CD4-positive, alpha-beta T cell (primary cell): ENCODE measurements around the gene CFAP157. TPM values are rescaled to one million over a fixed set of nuclear protein-coding genes. Genes with fewer than 3 reads are reported as not detected.

Source experiments
- ATAC-seq: fragments of 200-7000 bp; cut with Tn5 transposase; one replicate; pipeline ENCODE4 v1.10.0; 2022; ENCODE audit warnings: mild to moderate bottlenecking; ENCODE audit not compliant: poor library complexity
- CTCF ChIA-PET: fragments of 350-600 bp; sonication (Branson Sonifier 250); formaldehyde crosslinking; loops from one replicate; lab custom pipeline; 2021; ENCODE audit warnings: antibody characterized with exemption, inconsistent platforms; lab: Charles Lee
- POLR2A ChIA-PET: fragments of 350-600 bp; sonication (Branson Sonifier 250); formaldehyde crosslinking; loops from one replicate; lab custom pipeline; 2021; ENCODE audit warnings: antibody characterized with exemption, inconsistent platforms; lab: Charles Lee
- DNase-seq, 14 experiments: peaks; one replicate each; pipeline ENCODE4 v3.0.0-alpha.2; 2013 to 2020; ENCODE audit warnings: mixed read lengths in 2 of 14
- H3K27ac ChIP-seq, 2 donors: one replicate each; pipeline versions ENCODE4 v1.5.1 to v1.7.0; 2013; ENCODE audit warnings: low read length in 2 of 2, low read depth in 1 of 2, mild to moderate bottlenecking in 1 of 2
- H3K27me3 ChIP-seq, 2 experiments: 1 replicate in 1 of 2; 2 replicates in 1 of 2; pipeline versions ENCODE4 v1.6.1 to v1.7.0; 2013; ENCODE audit warnings: low read length in 2 of 2, control low read depth in 1 of 2, mild to moderate bottlenecking in 1 of 2, moderate library complexity in 1 of 2; ENCODE audit not compliant: insufficient read depth in 2 of 2, control insufficient read depth in 1 of 2
- H3K36me3 ChIP-seq: one replicate; pipeline ENCODE4 v1.6.1; 2013; ENCODE audit warnings: low read length, control low read depth; ENCODE audit not compliant: insufficient read depth
- H3K4me1 ChIP-seq: one replicate; pipeline ENCODE4 v1.6.1; 2013; ENCODE audit warnings: low read length, control low read depth; ENCODE audit not compliant: insufficient read depth
- H3K4me3 ChIP-seq: one replicate; pipeline ENCODE4 v1.5.1; 2013; ENCODE audit warnings: mild to moderate bottlenecking, low read length, moderate library complexity
- H3K9me3 ChIP-seq, 2 experiments: 1 replicate in 1 of 2; 2 replicates in 1 of 2; pipeline versions ENCODE4 v1.6.1 to v1.7.0; 2013; ENCODE audit warnings: low read length in 2 of 2, mild to moderate bottlenecking in 2 of 2, control low read depth in 1 of 2, moderate library complexity in 1 of 2; ENCODE audit not compliant: control insufficient read depth in 1 of 2, insufficient read depth in 1 of 2
- H3K27ac Mint-ChIP-seq: one replicate; pipeline ENCODE4 v1.8.0; 2020; ENCODE audit warnings: mixed read lengths
- H3K27me3 Mint-ChIP-seq: one replicate; pipeline ENCODE4 v1.8.0; 2021; ENCODE audit warnings: mixed read lengths
- H3K36me3 Mint-ChIP-seq: one replicate; pipeline ENCODE4 v1.8.0; 2021; ENCODE audit warnings: low read depth, mixed read lengths
- H3K4me1 Mint-ChIP-seq: one replicate; pipeline ENCODE4 v1.8.0; 2021; ENCODE audit warnings: low read depth, mixed read lengths
- H3K4me3 Mint-ChIP-seq: one replicate; pipeline ENCODE4 v1.8.0; 2020; ENCODE audit warnings: mild to moderate bottlenecking, mixed read lengths
- H3K9me3 Mint-ChIP-seq: one replicate; pipeline ENCODE4 v1.8.0; 2020; ENCODE audit warnings: mixed read lengths
- CTCF ChIP-seq: fragments of 200-600 bp; IDR thresholded peaks from one replicate; pipeline ENCODE4 v1.8.0; 2022; ENCODE audit warnings: antibody characterized with exemption, mild to moderate bottlenecking
- intact Hi-C, 2 experiments: fragments of 100-400 bp; cut with DNase I in 1 of 2; cut with micrococcal nuclease in 1 of 2; formaldehyde crosslinking; loops; one replicate each; pipeline versions ENCODE4 v1.15.1 to v1.9.0; 2023 to 2025; cut with DNase I, micrococcal nuclease
- total RNA-seq, 174 experiments: library from RNA in 2 of 174; stranded (reverse) in 2 of 174; gene quantifications; one replicate each; pipeline ENCODE4 v1.2.3 and lab custom pipeline; 2021 to 2026

Gene CFAP157
- total RNA-seq, 2 experiments from 2014 or later = 0.11 TPM; not detected in 1

DNA sequence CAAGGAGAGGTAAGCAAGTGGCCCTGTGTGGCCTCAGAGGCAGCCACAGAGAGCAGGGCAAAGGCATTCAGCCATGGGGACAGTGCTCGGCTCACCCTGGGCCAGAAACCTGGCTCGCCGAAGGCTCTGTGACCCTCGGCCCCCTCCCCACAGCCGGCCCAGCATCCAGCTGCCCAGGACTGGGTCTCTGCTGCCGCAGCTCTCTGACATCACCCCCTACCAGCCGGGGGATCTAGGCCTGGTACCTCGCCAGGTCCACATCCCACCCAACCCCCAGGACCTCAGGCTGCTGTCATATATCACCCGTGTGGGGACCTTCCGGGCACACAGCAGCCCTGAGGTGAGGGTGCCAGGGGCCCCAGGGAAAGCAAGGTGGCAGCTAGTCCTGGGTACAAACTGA, 6.1 kb downstream of the CFAP157 start:
- ChIA-PET CTCF (interaction anchor here (1.3 kb wide), 1 partner anchor 22 kb away, joined by 5 read pairs; the partner anchor contains the start of gene TOR2A), POLR2A (no interaction called here)
- Mint-ChIP-seq H3K36me3 (peaks cover 5% of the 10 kb centered on the region), H3K4me3 (peak overlapping the region; percentile 60), H3K9me3 (no peaks in the 10 kb centered on the region), H3K27me3 (no peaks in the 10 kb centered on the region), H3K4me1 (peaks cover 21% of the 10 kb centered on the region), H3K27ac (no peak overlapping the region)
- H3K27ac ChIP-seq = no peak overlapping the region
- H3K9me3 ChIP-seq = no peaks in the 10 kb centered on the region
- intact Hi-C loops = loop anchor here in 1 of 2 experiments (10.0 kb wide), 1 partner anchor 98 kb away; the partner anchor contains the start of gene STXBP1
- no peak for ATAC-seq
- TF ChIP-seq CTCF = no peak
- no peak for DNase-seq
- H3K4me3 ChIP-seq = no peak overlapping the region
- H3K36me3 ChIP-seq = no peaks in the 10 kb centered on the region
- H3K27me3 ChIP-seq = no peaks in the 10 kb centered on the region
- H3K4me1 ChIP-seq = peaks cover 44% of the 10 kb centered on the region

DNA sequence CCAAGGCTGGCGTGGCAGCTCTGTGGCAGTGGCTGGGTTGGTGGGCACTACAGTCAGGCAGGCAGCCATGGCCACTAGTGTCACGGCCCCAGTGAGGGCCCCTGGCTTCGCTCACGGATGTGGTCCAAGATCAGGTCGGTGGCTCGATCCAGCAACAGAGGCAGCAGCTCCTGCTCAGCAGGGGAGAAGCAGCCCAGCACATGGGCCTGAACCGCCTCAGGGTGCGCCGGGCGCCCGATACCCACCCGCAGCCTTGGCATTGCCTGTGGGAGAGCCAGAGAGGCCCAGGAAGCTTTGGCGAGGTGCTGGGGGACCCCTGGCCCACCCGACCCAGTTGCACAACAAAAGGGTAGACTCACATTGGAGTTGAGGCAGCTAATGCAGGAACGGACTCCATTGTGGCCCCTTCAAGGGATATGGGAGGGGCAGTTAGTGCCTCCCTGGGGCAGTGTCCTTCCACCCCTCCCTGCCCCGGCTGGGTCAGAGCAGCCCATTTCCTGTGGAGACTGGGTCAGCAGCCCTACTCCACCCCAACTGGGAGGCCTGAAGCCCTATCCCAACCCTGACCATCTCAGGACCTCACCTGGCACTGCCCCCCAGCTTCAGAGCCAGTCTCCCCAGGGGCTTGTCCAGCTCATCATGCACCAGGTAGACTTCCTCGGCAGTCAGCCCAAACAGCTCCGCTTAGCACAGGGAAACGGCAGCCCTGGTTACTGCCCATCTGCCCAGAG, 7.4 kb downstream of the CFAP157 start:
- Mint-ChIP-seq H3K4me3 (peak overlapping the region; percentile 79), H3K4me1 (peaks cover 20% of the 10 kb centered on the region), H3K9me3 (no peaks in the 10 kb centered on the region), H3K36me3 (peaks cover 5% of the 10 kb centered on the region), H3K27ac (peak overlapping the region; percentile 55), H3K27me3 (no peaks in the 10 kb centered on the region)
- no peaks in the 10 kb centered on the region for H3K9me3 ChIP-seq
- no peaks in the 10 kb centered on the region for H3K27me3 ChIP-seq
- H3K36me3 ChIP-seq = no peaks in the 10 kb centered on the region
- DNase-seq (no peak), ATAC-seq (no peak)
- ChIA-PET POLR2A (no interaction called here), CTCF (interaction anchor here (0.7 to 2.5 kb wide), 3 partner anchors 20 to 156 kb away, joined by 3 to 28 read pairs (median 5); partner anchors contain the start of gene TOR2A)
- no peak overlapping the region for H3K27ac ChIP-seq
- H3K4me1 ChIP-seq = peaks cover 46% of the 10 kb centered on the region
- peak overlapping the region; percentile 73 for H3K4me3 ChIP-seq
- intact Hi-C loops = loop anchor here (1.0 to 10.0 kb wide), 2 partner anchors 14 to 99 kb away; partner anchors contain the start of gene STXBP1 (in 1 of the 2)
- no peak for TF ChIP-seq CTCF

DNA sequence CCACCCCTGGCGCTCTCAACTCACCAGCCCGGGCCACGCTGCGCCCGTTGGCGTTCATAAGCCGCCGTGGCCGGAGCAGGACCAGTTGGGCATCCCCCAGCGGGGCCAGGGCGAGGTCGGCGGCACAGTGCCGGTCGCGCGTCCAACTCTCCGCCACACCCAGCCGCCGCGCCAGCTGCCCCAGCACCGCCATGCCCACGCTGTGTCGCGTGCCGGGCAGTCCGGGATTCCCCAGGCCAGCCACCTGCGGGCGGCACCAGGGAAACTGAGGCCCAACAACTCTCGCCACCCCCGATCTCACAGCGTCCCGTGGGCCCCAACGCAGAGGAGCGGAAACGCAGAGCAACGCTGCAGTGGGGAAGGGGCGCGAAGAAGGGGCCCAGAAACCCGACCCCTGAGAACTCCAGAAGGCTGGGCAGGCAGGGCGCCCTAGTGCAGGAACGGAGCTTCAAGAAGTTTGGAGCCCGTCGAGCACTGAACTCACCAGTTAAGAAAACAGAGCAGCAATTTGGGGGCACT, 8.2 kb downstream of the CFAP157 start:
- peak; percentile 11 for ATAC-seq
- TF ChIP-seq CTCF = no peak
- H3K9me3 ChIP-seq = no peaks in the 10 kb centered on the region
- H3K4me1 Mint-ChIP-seq = peaks cover 26% of the 10 kb centered on the region
- ChIA-PET CTCF (interaction anchor here (1.6 to 2.5 kb wide), 2 partner anchors 20 to 155 kb away, joined by 8 to 28 read pairs; partner anchors contain the start of gene TOR2A), POLR2A (interaction anchor here (0.9 to 2.0 kb wide), 9 partner anchors 10 to 264 kb away, joined by 3 to 16 read pairs (median 4); partner anchors contain the start of genes CDK9, LRSAM1, RPL12 and ST6GALNAC4)
- H3K27ac Mint-ChIP-seq = peak overlapping the region; percentile 83
- H3K9me3 Mint-ChIP-seq = no peaks in the 10 kb centered on the region
- peak overlapping the region; percentile 92 for H3K4me3 Mint-ChIP-seq
- H3K4me3 ChIP-seq = peak overlapping the region; percentile 73
- H3K4me1 ChIP-seq = peaks cover 54% of the 10 kb centered on the region
- H3K27me3 Mint-ChIP-seq = no peaks in the 10 kb centered on the region
- no peaks in the 10 kb centered on the region for H3K27me3 ChIP-seq
- DNase-seq = peak in 3 of 14 experiments; percentile 15 to 50 (median 16)
- H3K27ac ChIP-seq = peak overlapping the region; percentile 51 to 76
- no peaks in the 10 kb centered on the region for H3K36me3 ChIP-seq
- intact Hi-C loops = loop anchor here (1.0 to 10.0 kb wide), 5 partner anchors 15 to 352 kb away; partner anchors contain the start of genes STXBP1 (in 2 of the 2), CDK9 (in 1 of the 2), NAIF1 (in 1 of the 2) and SLC25A25 (in 1 of the 2)
- peaks cover 5% of the 10 kb centered on the region for H3K36me3 Mint-ChIP-seq
